GM12801 (cell line): ENCODE measurements around the gene PDGFC.

Experiments
- TF ChIP-seq, protein P1 (sequence below): IDR thresholded peaks from one replicate; pipeline ENCODE4 v1.5.1; 2011; ENCODE audit warnings: control low read depth; ENCODE audit not compliant: insufficient read length; ENCODE audit errors: extremely low read depth

PDGFC gene

DNA sequence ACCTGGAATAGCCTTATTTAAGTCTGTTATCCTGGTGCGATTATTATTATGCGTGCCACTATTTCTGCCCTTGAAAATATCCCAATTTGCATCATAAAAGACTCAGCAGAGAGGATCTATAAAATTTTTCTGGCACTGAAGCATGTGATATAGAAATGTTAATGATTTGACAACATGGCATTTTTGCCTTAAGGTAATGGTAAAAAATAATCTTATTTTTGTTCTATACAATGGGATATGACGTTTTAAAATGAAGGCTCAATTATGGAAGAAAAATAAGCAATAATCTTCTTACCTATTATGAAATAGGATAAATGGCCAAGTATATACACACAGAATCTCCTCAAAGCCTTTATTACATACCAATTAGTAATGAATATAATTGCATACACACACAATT, 113.5 kb downstream of the PDGFC start:
- TF ChIP-seq, protein P1, sequence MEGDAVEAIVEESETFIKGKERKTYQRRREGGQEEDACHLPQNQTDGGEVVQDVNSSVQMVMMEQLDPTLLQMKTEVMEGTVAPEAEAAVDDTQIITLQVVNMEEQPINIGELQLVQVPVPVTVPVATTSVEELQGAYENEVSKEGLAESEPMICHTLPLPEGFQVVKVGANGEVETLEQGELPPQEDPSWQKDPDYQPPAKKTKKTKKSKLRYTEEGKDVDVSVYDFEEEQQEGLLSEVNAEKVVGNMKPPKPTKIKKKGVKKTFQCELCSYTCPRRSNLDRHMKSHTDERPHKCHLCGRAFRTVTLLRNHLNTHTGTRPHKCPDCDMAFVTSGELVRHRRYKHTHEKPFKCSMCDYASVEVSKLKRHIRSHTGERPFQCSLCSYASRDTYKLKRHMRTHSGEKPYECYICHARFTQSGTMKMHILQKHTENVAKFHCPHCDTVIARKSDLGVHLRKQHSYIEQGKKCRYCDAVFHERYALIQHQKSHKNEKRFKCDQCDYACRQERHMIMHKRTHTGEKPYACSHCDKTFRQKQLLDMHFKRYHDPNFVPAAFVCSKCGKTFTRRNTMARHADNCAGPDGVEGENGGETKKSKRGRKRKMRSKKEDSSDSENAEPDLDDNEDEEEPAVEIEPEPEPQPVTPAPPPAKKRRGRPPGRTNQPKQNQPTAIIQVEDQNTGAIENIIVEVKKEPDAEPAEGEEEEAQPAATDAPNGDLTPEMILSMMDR, result no peak

DNA sequence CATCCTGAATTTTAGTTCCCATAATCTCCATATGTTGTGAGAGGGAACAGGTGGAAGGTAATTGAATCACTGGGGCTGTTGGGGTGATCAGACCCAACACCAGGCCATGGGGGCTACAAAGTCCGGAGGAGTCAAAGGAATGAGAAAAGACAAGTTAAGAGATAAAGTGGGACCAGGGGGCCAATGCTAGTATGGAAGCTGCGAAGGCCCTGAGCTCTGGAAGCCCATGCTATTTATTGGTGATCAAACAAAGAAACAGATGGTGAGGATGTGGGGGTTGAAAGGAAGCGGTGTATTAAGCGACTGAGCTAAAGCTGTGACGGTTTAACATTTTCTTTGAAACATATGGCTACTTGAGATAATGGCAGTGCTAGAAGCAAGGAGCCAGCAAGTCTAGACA, 132.8 kb downstream of the PDGFC start:
- TF ChIP-seq, protein P1, result no peak

DNA sequence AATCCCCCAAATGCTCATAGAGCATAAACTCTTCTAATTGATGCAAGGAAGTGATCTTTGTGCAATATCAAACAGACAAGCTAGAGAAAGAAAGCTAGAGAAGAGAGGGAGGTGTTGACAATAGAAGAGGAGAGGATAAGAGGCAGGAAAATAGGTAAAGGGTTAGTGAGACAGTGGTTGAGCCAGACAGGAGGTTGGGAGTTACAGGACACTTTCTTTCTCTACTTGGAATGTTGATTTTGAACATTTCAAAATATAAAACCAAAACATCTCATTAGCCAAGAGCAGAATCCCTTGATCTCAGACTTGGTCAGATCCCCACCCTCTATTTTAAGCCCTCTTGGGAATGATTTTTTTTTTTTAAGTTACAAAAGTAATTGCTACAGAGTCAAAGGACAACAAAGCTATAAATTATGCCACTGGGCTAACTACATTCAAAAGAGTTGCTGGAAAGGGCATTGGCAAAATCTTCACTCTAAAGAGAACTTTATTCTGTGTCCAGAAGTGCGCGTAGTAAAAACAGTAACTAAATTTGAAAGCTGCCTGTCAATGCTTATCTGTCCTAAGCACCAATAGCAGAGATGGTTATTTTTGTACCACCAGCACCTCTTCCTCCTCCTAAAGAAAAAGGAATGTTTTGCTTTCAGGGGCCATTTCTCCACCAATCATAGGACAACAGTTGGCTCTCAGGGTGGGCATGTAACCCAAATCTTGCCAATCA, 133.8 kb downstream of the PDGFC start:
- TF ChIP-seq, protein P1, result no peak

DNA sequence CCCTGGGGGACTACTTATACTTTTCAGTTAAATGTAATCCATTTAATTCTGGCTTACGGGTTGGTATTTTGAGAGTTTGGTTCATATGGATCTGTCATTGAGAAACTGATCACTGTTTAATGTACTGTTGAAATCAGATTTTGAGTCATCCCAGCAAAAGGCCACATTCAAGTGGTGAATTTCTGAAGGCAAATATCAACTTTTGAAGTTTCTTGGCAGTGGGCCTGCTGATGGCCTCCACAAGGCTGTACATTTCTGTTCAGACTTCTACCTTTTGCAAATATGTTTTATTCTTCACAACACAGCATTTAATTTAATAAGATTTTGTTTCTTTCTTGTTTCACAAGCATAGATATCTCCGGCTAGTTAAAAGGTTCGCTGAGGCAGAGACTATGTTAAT, 138.7 kb downstream of the PDGFC start:
- TF ChIP-seq, protein P1, result no peak

DNA sequence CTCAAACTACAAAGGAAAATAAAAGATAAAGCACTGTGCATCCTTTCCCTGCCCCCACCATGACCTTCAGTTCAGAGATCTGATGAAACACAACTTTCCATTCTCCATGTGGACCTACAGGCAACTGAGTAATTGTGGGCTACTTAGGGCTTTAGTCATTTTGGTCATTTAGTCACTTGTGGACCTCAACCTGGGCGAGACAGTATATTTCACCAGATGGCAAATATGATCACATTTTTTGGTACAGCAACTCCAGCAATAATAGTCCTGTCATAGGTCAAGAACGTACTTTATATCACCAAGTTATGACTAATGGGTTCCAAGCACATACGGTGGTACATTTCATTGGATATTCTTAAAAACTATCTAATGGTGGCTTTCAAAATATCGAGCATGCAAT, 141.2 kb downstream of the PDGFC start:
- TF ChIP-seq, protein P1, result no peak

DNA sequence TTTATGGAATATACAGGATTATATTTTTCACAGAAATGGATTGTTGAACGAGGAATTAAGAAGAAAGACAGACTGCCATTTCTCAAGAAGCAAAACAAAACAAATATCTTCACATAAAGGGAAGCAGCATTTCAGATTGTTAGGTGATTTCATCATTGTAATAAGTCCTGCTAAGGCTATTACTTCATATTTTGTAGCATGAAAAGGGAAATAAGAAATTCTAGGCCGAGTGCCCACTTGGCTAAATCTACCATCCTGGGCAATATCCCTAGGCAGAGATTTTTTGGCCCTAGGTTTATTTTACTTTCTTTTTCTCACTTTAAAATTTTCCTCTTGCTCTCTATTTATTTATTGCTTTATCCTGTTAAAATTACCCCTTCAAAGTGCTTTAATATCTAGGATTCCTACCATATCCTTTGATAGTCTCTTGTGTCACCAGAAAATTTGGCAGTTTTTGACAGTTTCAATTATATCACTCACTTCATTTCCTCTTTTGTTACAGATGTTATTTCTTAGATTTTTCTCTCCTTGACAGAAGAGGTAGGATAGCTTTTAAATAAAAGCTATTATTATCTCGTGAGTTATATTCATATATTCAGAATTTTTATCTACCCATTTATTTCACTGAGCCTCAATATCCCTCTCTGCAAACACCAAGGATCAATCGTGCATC, 142.3 kb downstream of the PDGFC start:
- TF ChIP-seq, protein P1, result no peak

DNA sequence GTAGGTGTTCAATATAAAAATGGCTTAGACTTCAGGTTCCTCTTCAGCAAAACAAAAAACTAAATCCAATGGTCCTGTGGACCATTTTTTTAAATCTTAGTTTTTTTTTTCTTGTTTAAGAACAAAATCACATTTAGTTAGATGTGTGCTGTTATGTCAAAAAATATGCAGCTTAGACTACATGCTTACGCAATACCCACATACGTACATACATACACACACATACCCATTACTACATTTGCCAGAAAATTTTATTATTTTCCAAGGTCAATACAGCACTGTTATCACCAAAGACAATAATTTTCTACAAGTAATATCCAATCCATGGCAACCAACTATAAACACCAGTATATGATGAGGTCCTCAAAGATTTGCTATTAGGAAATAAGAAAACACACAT, 144.1 kb downstream of the PDGFC start:
- TF ChIP-seq, protein P1, result no peak
